ENCODE data around the gene NHSL2.
A peak's percentile ranks its signal among the peaks of the same experiment; 100 is the strongest.
"Not testable (repeated sequence)": the region's sequence is repeated elsewhere in the genome, so short reads cannot be mapped to it uniquely, and the experiment has no call there.

NHSL2 gene

GRCh38 chrX:72041871-72042851 lies 131.5 kb downstream of the NHSL2 start:
- DNase-seq (ENCODE audit: low spot score), result no peak

GRCh38 chrX:72042852-72043248 lies 132.2 kb downstream of the NHSL2 start:
- no peak for DNase-seq (ENCODE audit: low spot score)

GRCh38 chrX:72043636-72044035 lies 133.0 kb downstream of the NHSL2 start:
- DNase-seq (ENCODE audit: low spot score), result no peak

- DNase-seq (ENCODE audit: low spot score), result peak; percentile 68
Measured at GRCh38 chrX:72045141-72045540, 134.5 kb downstream of the NHSL2 start.

- peak; percentile 66 for DNase-seq (ENCODE audit: low spot score)
Measured at GRCh38 chrX:72045552-72046277, 135.1 kb downstream of the NHSL2 start.

GRCh38 chrX:72046447-72046846 lies 135.8 kb downstream of the NHSL2 start:
- no peak for DNase-seq (ENCODE audit: low spot score)

- peak; percentile 54 for DNase-seq (ENCODE audit: low spot score)
Measured at GRCh38 chrX:72048510-72049455, 138.1 kb downstream of the NHSL2 start.

GRCh38 chrX:72050011-72050410 lies 139.4 kb downstream of the NHSL2 start:
- DNase-seq (ENCODE audit: low spot score), result no peak

GRCh38 chrX:72051589-72051988 lies 140.9 kb downstream of the NHSL2 start:
- no peak for DNase-seq (ENCODE audit: low spot score)

GRCh38 chrX:72052415-72053090 lies 141.9 kb downstream of the NHSL2 start:
- no peak for DNase-seq (ENCODE audit: low spot score)

GRCh38 chrX:72053508-72053907 lies 142.9 kb downstream of the NHSL2 start:
- no peak for DNase-seq (ENCODE audit: low spot score)

GRCh38 chrX:72054779-72055489 lies 144.3 kb downstream of the NHSL2 start:
- DNase-seq (ENCODE audit: low spot score), result no peak

GRCh38 chrX:72057331-72057730 lies 146.7 kb downstream of the NHSL2 start:
- DNase-seq (ENCODE audit: low spot score), result no peak

- no peak for DNase-seq (ENCODE audit: low spot score)
Measured at GRCh38 chrX:72057849-72058248, 147.2 kb downstream of the NHSL2 start.

GRCh38 chrX:72058346-72058745 lies 147.7 kb downstream of the NHSL2 start:
- not testable (repeated sequence) for DNase-seq (ENCODE audit: low spot score)

- no peak for DNase-seq (ENCODE audit: low spot score)
Measured at GRCh38 chrX:72060196-72060920, 149.7 kb downstream of the NHSL2 start.

- no peak for DNase-seq (ENCODE audit: low spot score)
Measured at GRCh38 chrX:72060921-72061490, 150.4 kb downstream of the NHSL2 start.

GRCh38 chrX:72062916-72063315 lies 152.3 kb downstream of the NHSL2 start:
- no peak for DNase-seq (ENCODE audit: low spot score)

- no peak for DNase-seq (ENCODE audit: low spot score)
Measured at GRCh38 chrX:72069350-72070160, 158.9 kb downstream of the NHSL2 start.
